Measurements from ENCODE around the gene ATXN7L1. TPM values are rescaled to one million over a fixed set of nuclear protein-coding genes. Genes with fewer than 3 reads are reported as not detected.

The ATXN7L1 gene
- polyA plus RNA-seq, 1 of the 3 experiments (the other 2 are of a cell fraction): 6.0 TPM

DNA sequence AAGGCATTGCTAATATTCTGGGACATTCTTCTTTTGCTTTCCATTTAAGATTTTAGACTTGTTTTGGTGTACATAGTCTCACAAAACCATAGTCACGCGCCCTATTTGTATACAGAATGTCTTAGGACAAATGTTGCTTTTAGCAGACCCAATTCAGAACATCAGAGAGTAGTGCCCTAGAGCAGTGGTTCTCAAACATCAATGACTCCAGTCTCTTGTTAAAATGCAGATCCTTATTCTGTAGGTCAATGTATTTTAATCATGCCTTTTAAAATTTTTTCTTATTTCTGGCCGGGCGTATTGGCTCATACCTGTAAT, 167.7 kb downstream of the ATXN7L1 start (continued):
- TF ChIP-seq, protein P1, sequence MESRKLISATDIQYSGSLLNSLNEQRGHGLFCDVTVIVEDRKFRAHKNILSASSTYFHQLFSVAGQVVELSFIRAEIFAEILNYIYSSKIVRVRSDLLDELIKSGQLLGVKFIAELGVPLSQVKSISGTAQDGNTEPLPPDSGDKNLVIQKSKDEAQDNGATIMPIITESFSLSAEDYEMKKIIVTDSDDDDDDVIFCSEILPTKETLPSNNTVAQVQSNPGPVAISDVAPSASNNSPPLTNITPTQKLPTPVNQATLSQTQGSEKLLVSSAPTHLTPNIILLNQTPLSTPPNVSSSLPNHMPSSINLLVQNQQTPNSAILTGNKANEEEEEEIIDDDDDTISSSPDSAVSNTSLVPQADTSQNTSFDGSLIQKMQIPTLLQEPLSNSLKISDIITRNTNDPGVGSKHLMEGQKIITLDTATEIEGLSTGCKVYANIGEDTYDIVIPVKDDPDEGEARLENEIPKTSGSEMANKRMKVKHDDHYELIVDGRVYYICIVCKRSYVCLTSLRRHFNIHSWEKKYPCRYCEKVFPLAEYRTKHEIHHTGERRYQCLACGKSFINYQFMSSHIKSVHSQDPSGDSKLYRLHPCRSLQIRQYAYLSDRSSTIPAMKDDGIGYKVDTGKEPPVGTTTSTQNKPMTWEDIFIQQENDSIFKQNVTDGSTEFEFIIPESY (IDR thresholded peaks at IDR 0.05; ENCODE audit: borderline replicate concordance, low read depth): no peak
- no peak for TF ChIP-seq FOSL2 (IDR thresholded peaks at IDR 0.05; ENCODE audit: borderline replicate concordance, low read depth)
- TF ChIP-seq EZH2phosphoT487 (IDR thresholded peaks at IDR 0.05; ENCODE audit: borderline replicate concordance, low read depth): no peak
- TF ChIP-seq TCF12 (IDR thresholded peaks at IDR 0.05): no peak
- TF ChIP-seq JUND (IDR thresholded peaks at IDR 0.05): no peak
- no peak for TF ChIP-seq POLR2AphosphoS5 (IDR thresholded peaks at IDR 0.05; ENCODE audit: low read depth, low read length)

DNA sequence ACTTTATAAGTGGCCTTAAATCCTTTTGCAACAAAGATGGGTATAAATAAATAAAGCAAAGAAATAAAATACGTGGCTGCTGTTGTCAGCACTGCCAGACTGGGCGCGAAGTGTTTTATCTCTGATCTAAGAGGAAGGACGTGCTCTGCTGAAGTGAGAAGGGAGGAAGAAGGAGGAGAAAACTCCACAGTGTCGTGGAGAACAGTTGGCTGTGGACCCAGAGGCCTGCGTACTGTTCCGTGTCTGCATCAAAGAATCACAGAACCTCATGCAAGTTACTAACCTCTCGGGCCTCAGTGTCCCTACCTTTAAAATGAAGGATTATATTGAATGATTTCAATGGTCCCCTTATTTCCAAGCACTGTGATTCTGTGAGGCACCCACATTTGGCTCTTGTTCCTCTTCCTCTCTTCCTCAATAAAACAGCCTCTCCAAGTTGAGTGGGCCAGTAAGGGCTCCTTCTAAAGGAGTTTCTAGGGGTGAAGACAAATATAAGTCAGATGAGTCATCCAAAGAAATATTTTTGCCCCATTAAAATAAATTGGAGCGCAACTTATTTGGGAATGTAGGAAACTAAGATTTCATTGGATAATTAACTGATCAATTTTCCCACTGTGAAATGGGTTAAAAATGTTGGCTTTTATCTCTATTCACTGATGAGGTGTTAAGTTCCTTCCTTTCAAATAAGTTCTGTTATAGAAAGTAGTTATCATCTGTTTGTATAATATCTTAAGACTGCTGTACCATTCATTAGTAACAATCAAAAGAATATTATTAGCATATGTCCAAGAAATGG, 168.2 kb downstream of the ATXN7L1 start:
- Histone ChIP-seq H4K20me1 (ENCODE audit: insufficient read depth) (no peaks in the 10 kb centered on the region), H3F3A (replicated peaks; ENCODE audit: insufficient read depth) (no peaks in the 10 kb centered on the region), H3K9ac (no peak overlapping the region), H3K79me2 (ENCODE audit: insufficient read depth) (no peaks in the 10 kb centered on the region), H2AFZ (ENCODE audit: low read depth) (no peak overlapping the region), H3K9me2 (no peaks in the 10 kb centered on the region), H3K36me3 (replicated peaks in 1 of 2; ENCODE audit: control insufficient read depth in 1 of 2, insufficient read depth in 2 of 2, low read length in 1 of 2) (no peaks in the 10 kb centered on the region), H3K4me3 (ENCODE audit: low read depth in 2 of 2, low read length in 1 of 2) (no peak overlapping the region), H3K9me3 (peaks cover 16% of the 10 kb centered on the region; the same call in 1 of the 2 replicates), H3K4me1 (ENCODE audit: control insufficient read depth in 1 of 2, insufficient read depth in 2 of 2, low read depth in 1 of 2, low read length in 1 of 2) (no peaks in the 10 kb centered on the region), H3K4me2 (no peak overlapping the region), H3K27me3 (ENCODE audit: insufficient read depth) (no peaks in the 10 kb centered on the region), H3K27ac (ENCODE audit: low read depth in 2 of 2, low read length in 1 of 2) (no peak overlapping the region)
- TF ChIP-seq, protein P2, sequence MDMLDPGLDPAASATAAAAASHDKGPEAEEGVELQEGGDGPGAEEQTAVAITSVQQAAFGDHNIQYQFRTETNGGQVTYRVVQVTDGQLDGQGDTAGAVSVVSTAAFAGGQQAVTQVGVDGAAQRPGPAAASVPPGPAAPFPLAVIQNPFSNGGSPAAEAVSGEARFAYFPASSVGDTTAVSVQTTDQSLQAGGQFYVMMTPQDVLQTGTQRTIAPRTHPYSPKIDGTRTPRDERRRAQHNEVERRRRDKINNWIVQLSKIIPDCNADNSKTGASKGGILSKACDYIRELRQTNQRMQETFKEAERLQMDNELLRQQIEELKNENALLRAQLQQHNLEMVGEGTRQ (IDR thresholded peaks at IDR 0.05; ENCODE audit: borderline replicate concordance, low read depth, low read length): no peak
- TF ChIP-seq EZH2phosphoT487 (IDR thresholded peaks at IDR 0.05; ENCODE audit: borderline replicate concordance, low read depth) (no peak), POLR2AphosphoS5 (IDR thresholded peaks at IDR 0.05; ENCODE audit: low read depth, low read length) (no peak), FOXM1 (IDR thresholded peaks at IDR 0.05; ENCODE audit: low read depth) (no peak), MXI1 (IDR thresholded peaks at IDR 0.05; ENCODE audit: low read depth, low read length) (no peak), GABPA (IDR thresholded peaks at IDR 0.05; ENCODE audit: low read depth) (no peak), FOSL2 (IDR thresholded peaks at IDR 0.05; ENCODE audit: borderline replicate concordance, low read depth) (no peak), RAD21 (IDR thresholded peaks at IDR 0.05; ENCODE audit: low read length) (no peak), TCF12 (IDR thresholded peaks at IDR 0.05) (no peak), RCOR1 (IDR thresholded peaks at IDR 0.05; ENCODE audit: low read length) (no peak)
- TF ChIP-seq, protein P3, sequence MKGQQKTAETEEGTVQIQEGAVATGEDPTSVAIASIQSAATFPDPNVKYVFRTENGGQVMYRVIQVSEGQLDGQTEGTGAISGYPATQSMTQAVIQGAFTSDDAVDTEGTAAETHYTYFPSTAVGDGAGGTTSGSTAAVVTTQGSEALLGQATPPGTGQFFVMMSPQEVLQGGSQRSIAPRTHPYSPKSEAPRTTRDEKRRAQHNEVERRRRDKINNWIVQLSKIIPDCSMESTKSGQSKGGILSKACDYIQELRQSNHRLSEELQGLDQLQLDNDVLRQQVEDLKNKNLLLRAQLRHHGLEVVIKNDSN (IDR thresholded peaks at IDR 0.05; ENCODE audit: borderline replicate concordance, low read depth): no peak
- TF ChIP-seq, protein P4, sequence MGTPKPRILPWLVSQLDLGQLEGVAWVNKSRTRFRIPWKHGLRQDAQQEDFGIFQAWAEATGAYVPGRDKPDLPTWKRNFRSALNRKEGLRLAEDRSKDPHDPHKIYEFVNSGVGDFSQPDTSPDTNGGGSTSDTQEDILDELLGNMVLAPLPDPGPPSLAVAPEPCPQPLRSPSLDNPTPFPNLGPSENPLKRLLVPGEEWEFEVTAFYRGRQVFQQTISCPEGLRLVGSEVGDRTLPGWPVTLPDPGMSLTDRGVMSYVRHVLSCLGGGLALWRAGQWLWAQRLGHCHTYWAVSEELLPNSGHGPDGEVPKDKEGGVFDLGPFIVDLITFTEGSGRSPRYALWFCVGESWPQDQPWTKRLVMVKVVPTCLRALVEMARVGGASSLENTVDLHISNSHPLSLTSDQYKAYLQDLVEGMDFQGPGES (IDR thresholded peaks at IDR 0.05; ENCODE audit: low read depth, low read length): no peak
- TF ChIP-seq, protein P5, sequence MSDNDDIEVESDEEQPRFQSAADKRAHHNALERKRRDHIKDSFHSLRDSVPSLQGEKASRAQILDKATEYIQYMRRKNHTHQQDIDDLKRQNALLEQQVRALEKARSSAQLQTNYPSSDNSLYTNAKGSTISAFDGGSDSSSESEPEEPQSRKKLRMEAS (IDR thresholded peaks at IDR 0.05; ENCODE audit: low read depth): no peak
- TF ChIP-seq, protein P6, sequence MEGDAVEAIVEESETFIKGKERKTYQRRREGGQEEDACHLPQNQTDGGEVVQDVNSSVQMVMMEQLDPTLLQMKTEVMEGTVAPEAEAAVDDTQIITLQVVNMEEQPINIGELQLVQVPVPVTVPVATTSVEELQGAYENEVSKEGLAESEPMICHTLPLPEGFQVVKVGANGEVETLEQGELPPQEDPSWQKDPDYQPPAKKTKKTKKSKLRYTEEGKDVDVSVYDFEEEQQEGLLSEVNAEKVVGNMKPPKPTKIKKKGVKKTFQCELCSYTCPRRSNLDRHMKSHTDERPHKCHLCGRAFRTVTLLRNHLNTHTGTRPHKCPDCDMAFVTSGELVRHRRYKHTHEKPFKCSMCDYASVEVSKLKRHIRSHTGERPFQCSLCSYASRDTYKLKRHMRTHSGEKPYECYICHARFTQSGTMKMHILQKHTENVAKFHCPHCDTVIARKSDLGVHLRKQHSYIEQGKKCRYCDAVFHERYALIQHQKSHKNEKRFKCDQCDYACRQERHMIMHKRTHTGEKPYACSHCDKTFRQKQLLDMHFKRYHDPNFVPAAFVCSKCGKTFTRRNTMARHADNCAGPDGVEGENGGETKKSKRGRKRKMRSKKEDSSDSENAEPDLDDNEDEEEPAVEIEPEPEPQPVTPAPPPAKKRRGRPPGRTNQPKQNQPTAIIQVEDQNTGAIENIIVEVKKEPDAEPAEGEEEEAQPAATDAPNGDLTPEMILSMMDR (IDR thresholded peaks at IDR 0.05): no peak
- WGBS (ENCODE audit: low lambda C conversion rate): 90% methylated on average over 9 of the region's 9 CpGs
- ChIA-PET CTCF (interaction anchor here (2.2 kb wide), 1 partner anchor 18 kb away, joined by 5 read pairs; no protein-coding TSS in a partner anchor), POLR2A (no interaction called here)
- DNase-seq: no peak

Data from SK-N-SH (cell line).